HEK293T (cell line): ENCODE data around the gene JMJD6.

Experiments used
- LEF1 ChIP-seq: fragments of 450-650 bp; IDR thresholded peaks from 2 replicates; pipeline ENCODE4 v1.6.1; 2017; ENCODE audit warnings: mild to moderate bottlenecking, borderline replicate concordance
- PKNOX1 ChIP-seq: fragments of 450-650 bp; IDR thresholded peaks from 2 replicates; pipeline ENCODE4 v1.6.1; 2016
- SUZ12 ChIP-seq: fragments of 450-650 bp; IDR thresholded peaks from 2 replicates; pipeline ENCODE4 v1.6.1; 2016; ENCODE audit warnings: mild to moderate bottlenecking
- TARDBP ChIP-seq: fragments of 450-650 bp; IDR thresholded peaks from 2 replicates; pipeline ENCODE4 v1.6.1; 2016

- TF ChIP-seq TARDBP (no peak), SUZ12 (no peak), LEF1 (no peak), PKNOX1 (peak; percentile 71)
Observed at GRCh38 chr17:76709077-76709950, 17.1 kb downstream of the JMJD6 start.
